Measurements from ENCODE around the gene RFFL.

GRCh38 chr17:35088356-35088880, 24.9 kb upstream of the RFFL start:
- no peak for TF ChIP-seq EZH2 (IDR thresholded peaks at IDR 0.05)
- no peak for TF ChIP-seq CTCF (IDR thresholded peaks at IDR 0.05 in 2 of 3, conservative IDR thresholded peaks at IDR 0.05 in 1 of 3; ENCODE audit: borderline replicate concordance in 1 of 3, insufficient read depth in 1 of 3, low read depth in 2 of 3, low read length in 2 of 3)
- no peak for TF ChIP-seq ATF3 (IDR thresholded peaks at IDR 0.05)
- TF ChIP-seq EZH2phosphoT487 (IDR thresholded peaks at IDR 0.05; ENCODE audit: borderline replicate concordance), result no peak
- TF ChIP-seq POLR2A (IDR thresholded peaks at IDR 0.05; ENCODE audit: borderline replicate concordance, extremely low read depth, insufficient read depth, insufficient read length), result peak; percentile 11

Measured in HCT116 (cell line).